ENCODE measurements around the gene FCHO2.

GRCh38 chr5:73103870-73104299 is 148.0 kb downstream of the FCHO2 start:
- TF ChIP-seq CTCF (IDR thresholded peaks at IDR 0.05): no peak
- no peak for TF ChIP-seq IRF1 (CRISPR knock-in tag; IDR thresholded peaks at IDR 0.05)
